T-cell (primary cell): Measurements from ENCODE around the gene ANO9. TPM values are rescaled to one million over a fixed set of nuclear protein-coding genes. Genes with fewer than 3 reads are reported as not detected.

Source experiments
- ATAC-seq, 4 experiments: fragments of 200-7000 bp in 3 of 4; fragments of 150-1000 bp in 1 of 4; cut with Tn5 transposase; replicated peaks in 1 of 4; 1 replicate in 3 of 4; 2 replicates in 1 of 4; pipeline ENCODE4 v1.10.0; 2021; ENCODE audit warnings: moderate library complexity in 3 of 4, mild to moderate bottlenecking in 2 of 4, moderate number of reproducible peaks in 1 of 4
- CTCF ChIA-PET, 2 donors: fragments of 300-600 bp; sonication (Branson Sonifier 250); formaldehyde crosslinking; loops; one replicate each; lab custom pipeline; 2022; ENCODE audit warnings: antibody characterized with exemption in 2 of 2; lab: Charles Lee
- POLR2A ChIA-PET, 2 donors: fragments of 300-600 bp; sonication (Branson Sonifier 250); formaldehyde crosslinking; loops; one replicate each; lab custom pipeline; 2022; ENCODE audit warnings: antibody characterized with exemption in 2 of 2; lab: Charles Lee
- DNase-seq, 35 experiments: peaks; one replicate each; pipeline versions ENCODE4 v3.0.0 to v3.0.0-alpha.2; 2013 to 2023
- H3K27ac ChIP-seq: one replicate; pipeline ENCODE4 v1.5.1; 2013; ENCODE audit warnings: low read length
- H3K27me3 ChIP-seq, 2 experiments: replicated peaks in 1 of 2; 1 replicate in 1 of 2; 2 replicates in 1 of 2; pipeline versions ENCODE4 v1.6.1 to v1.7.0; 2013; ENCODE audit warnings: low read length in 1 of 2, mixed read lengths in 1 of 2; ENCODE audit not compliant: control insufficient read depth in 2 of 2, insufficient read depth in 2 of 2; ENCODE audit errors: extremely low read depth in 1 of 2
- H3K36me3 ChIP-seq, 2 donors: 1 replicate in 1 of 2; 2 replicates in 1 of 2; pipeline versions ENCODE4 v1.6.1 to v1.7.0; 2013; ENCODE audit warnings: low read length in 1 of 2; ENCODE audit not compliant: control insufficient read depth in 2 of 2, insufficient read depth in 1 of 2; ENCODE audit errors: extremely low read depth in 1 of 2
- H3K4me1 ChIP-seq, 2 experiments: 1 replicate in 1 of 2; 2 replicates in 1 of 2; pipeline versions ENCODE4 v1.6.1 to v1.7.0; 2013; ENCODE audit warnings: low read length in 2 of 2, mixed read lengths in 1 of 2; ENCODE audit not compliant: insufficient read depth in 2 of 2, control insufficient read depth in 1 of 2; ENCODE audit errors: extremely low read depth in 1 of 2
- H3K4me3 ChIP-seq, 2 donors: 1 replicate in 1 of 2; 2 replicates in 1 of 2; pipeline versions ENCODE4 v1.5.1 to v1.7.0; 2013; ENCODE audit warnings: mild to moderate bottlenecking in 2 of 2, low read length in 1 of 2, moderate library complexity in 1 of 2; ENCODE audit not compliant: control insufficient read depth in 1 of 2; ENCODE audit errors: extremely low read depth in 1 of 2
- H3K9me3 ChIP-seq: 2 replicates; pipeline ENCODE4 v1.7.0; 2013
- H3K27ac Mint-ChIP-seq, 2 donors: one replicate each; pipeline ENCODE4 v1.8.0; 2020 to 2021; ENCODE audit warnings: mild to moderate bottlenecking in 2 of 2, mixed read lengths in 2 of 2
- H3K27me3 Mint-ChIP-seq, 2 donors: one replicate each; pipeline ENCODE4 v1.8.0; 2021 to 2022; ENCODE audit warnings: mixed read lengths in 2 of 2
- H3K36me3 Mint-ChIP-seq: one replicate; pipeline ENCODE4 v1.8.0; 2021; ENCODE audit warnings: mixed read lengths
- H3K4me1 Mint-ChIP-seq, 3 donors: one replicate each; pipeline ENCODE4 v1.8.0; 2020 to 2022; ENCODE audit warnings: mixed read lengths in 3 of 3, mild to moderate bottlenecking in 1 of 3
- H3K4me3 Mint-ChIP-seq, 3 donors: one replicate each; pipeline ENCODE4 v1.8.0; 2020 to 2022; ENCODE audit warnings: mild to moderate bottlenecking in 3 of 3, mixed read lengths in 3 of 3, moderate library complexity in 3 of 3
- H3K9me3 Mint-ChIP-seq, 3 donors: one replicate each; pipeline ENCODE4 v1.8.0; 2020 to 2022; ENCODE audit warnings: mixed read lengths in 3 of 3
- WGBS: methylation state at CpG from one replicate; pipeline ENCODE4 v1.1.5; 2013; ENCODE audit warnings: missing lambda C conversion rate; ENCODE audit not compliant: insufficient coverage; 5-methylcytosine and 5-hydroxymethylcytosine counted together
- total RNA-seq, 35 experiments: library from RNA in 6 of 35; stranded (reverse) in 6 of 35; fragments of 120-200 nt in 1 of 35; gene quantifications; one replicate each; pipeline versions ENCODE4 v1.2.1 to v1.2.4 and lab custom pipeline; 2013 to 2026

The ANO9 gene
- total RNA-seq, 5 donors from 2014 or later (not counting 1 experiment from before 2014, with no cell fraction given), result 103 to 128 (median 120) TPM

DNA sequence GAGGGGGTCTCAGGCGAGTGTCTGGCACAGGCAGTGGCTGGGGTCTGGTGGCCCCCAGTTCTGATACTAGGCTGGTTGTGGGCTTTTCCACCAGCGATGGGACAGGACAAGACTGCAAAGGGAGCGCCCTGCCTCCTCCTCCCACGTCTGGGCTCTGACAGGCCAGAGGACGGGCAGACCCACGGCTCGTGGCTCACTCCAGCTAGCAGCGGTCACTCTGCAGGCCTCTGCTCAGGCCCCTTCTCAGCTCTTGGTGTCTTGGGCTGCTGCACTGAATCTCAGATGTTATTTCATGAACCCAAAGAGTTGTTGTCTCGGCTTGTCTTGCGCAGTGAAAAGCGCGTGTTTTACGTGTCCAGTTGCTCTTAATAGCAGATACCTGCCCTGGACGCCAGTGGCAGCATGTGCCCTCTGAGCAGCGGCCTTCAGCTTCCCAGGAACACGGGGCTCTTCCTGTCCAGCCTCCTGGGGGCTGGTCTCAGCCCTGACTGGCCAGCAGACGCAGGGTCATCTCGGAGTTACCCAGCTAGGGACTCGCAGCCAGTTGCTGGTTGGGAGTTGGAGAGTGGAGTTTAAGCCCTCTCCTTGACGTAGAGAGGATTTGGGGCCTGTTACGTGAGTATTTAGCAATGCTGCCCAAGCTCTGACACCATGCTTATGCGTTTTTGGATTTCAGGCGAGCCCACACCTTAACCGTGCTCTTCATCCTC, 17.9 kb upstream of the ANO9 start:
- DNase-seq, result no peak
- WGBS, result 97% methylated on average over 24 of the region's 24 CpGs

GRCh38 chr11:457111-457760, 15.4 kb upstream of the ANO9 start:
- H3K27ac ChIP-seq, result peak overlapping the region; percentile 15
- POLR2A ChIA-PET, result interaction anchor here in 1 of 2 donors (0.6 kb wide), 1 partner anchor 17 kb away, joined by 6 read pairs; no protein-coding TSS in a partner anchor
- peak in 3 of 35 experiments; percentile 13 to 36 (median 25) for DNase-seq

More for the DNA sequence above, 17.9 kb upstream of the ANO9 start:
- ChIA-PET CTCF (no interaction called here), POLR2A (no interaction called here)
- no peak overlapping the region for H3K27ac ChIP-seq
- Mint-ChIP-seq H3K4me1 (peaks cover 24 to 30% (median 29%) of the 10 kb centered on the region in 3 donors), H3K27me3 (no peaks in the 10 kb centered on the region), H3K27ac (no peak overlapping the region), H3K4me3 (no peak overlapping the region), H3K9me3 (no peaks in the 10 kb centered on the region), H3K36me3 (peaks cover 4% of the 10 kb centered on the region)
- H3K4me3 ChIP-seq, result no peak overlapping the region
- H3K36me3 ChIP-seq, result peaks cover 8 to 13% of the 10 kb centered on the region in 2 donors
- H3K4me1 ChIP-seq, result peaks cover 6 to 29% of the 10 kb centered on the region in 2 experiments
- H3K9me3 ChIP-seq, result no peaks in the 10 kb centered on the region
- no peak for ATAC-seq
- H3K27me3 ChIP-seq, result no peaks in the 10 kb centered on the region

GRCh38 chr11:456533-456932, 14.7 kb upstream of the ANO9 start:
- peaks cover 12% of the 10 kb centered on the region for H3K36me3 Mint-ChIP-seq
- H3K4me3 ChIP-seq, result peak overlapping the region in 1 of 2 donors; percentile 39
- POLR2A ChIA-PET, result interaction anchor here in 1 of 2 donors (0.6 kb wide), 1 partner anchor 17 kb away, joined by 6 read pairs; no protein-coding TSS in a partner anchor

More at GRCh38 chr11:457111-457760, 15.4 kb upstream of the ANO9 start:
- Histone ChIP-seq H3K9me3 (no peaks in the 10 kb centered on the region), H3K36me3 (peaks cover 11 to 28% of the 10 kb centered on the region in 2 donors), H3K4me1 (peaks cover 6 to 29% of the 10 kb centered on the region in 2 experiments), H3K4me3 (peak overlapping the region in 1 of 2 donors; percentile 39), H3K27me3 (no peaks in the 10 kb centered on the region)
- peak; percentile 52 to 61 (median 61) for ATAC-seq
- Mint-ChIP-seq H3K9me3 (no peaks in the 10 kb centered on the region), H3K27me3 (no peaks in the 10 kb centered on the region), H3K27ac (peak overlapping the region; percentile 82 to 93), H3K4me3 (peak overlapping the region; percentile 32 to 78 (median 32)), H3K36me3 (peaks cover 12% of the 10 kb centered on the region), H3K4me1 (peaks cover 27 to 35% (median 32%) of the 10 kb centered on the region in 3 donors)
- WGBS, result 46% methylated on average over 9 of the region's 23 CpGs
- CTCF ChIA-PET, result no interaction called here

DNA sequence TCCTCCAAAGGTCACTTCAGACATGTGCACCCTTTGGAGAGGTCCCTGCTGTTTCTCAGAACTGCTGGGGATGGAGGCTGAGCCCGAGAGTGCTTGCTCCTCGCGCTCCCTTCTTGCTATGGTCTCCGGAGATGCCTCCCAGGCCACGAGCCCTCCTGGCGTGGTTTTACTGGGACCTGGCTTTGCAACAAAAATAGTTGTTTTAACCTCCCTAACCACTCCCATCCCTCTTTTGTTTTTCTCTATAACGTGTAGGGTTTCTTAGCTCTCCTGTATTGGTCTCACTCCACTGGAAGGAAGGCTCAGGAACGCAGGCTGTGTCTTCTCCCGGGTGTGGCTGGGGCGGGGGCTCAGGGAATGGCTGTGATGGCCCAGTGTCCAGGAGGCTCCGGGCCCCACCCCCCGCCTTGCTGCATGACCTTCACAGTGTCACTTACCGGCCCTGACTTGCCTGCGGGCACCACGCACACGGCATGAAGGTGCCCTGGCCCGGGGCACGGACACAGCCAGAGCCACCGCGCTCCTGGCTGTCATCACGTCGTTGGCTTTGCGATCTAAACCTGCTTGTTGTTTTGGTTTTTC, 13.8 kb upstream of the ANO9 start:
- Histone ChIP-seq H3K36me3 (peaks cover 9 to 20% of the 10 kb centered on the region in 2 donors), H3K27me3 (no peaks in the 10 kb centered on the region), H3K27ac (peak overlapping the region; percentile 15), H3K4me1 (peaks cover 11 to 41% of the 10 kb centered on the region in 2 experiments), H3K9me3 (no peaks in the 10 kb centered on the region), H3K4me3 (no peak overlapping the region)
- Mint-ChIP-seq H3K36me3 (peaks cover 12% of the 10 kb centered on the region), H3K4me1 (peaks cover 36 to 44% (median 41%) of the 10 kb centered on the region in 3 donors), H3K4me3 (no peak overlapping the region), H3K27ac (peak overlapping the region; percentile 23 to 82), H3K27me3 (no peaks in the 10 kb centered on the region), H3K9me3 (no peaks in the 10 kb centered on the region)
- POLR2A ChIA-PET, result interaction anchor here in 1 of 2 donors (0.7 kb wide), 1 partner anchor 100 kb away, joined by 4 read pairs; no protein-coding TSS in a partner anchor
- 92% methylated on average over 11 of the region's 23 CpGs for WGBS
- ATAC-seq (no peak), DNase-seq (no peak)
- CTCF ChIA-PET, result interaction anchor here in 1 of 2 donors (0.7 kb wide), 2 partner anchors 57 to 185 kb away, joined by 3 to 4 read pairs; no protein-coding TSS in a partner anchor

More at GRCh38 chr11:456533-456932, 14.7 kb upstream of the ANO9 start:
- H3K27ac ChIP-seq, result peak overlapping the region; percentile 15
- no peaks in the 10 kb centered on the region for H3K27me3 ChIP-seq
- DNase-seq (peak in 28 of 35 experiments; percentile 20 to 69 (median 42)), ATAC-seq (peak; percentile 73 to 93 (median 88))
- Mint-ChIP-seq H3K9me3 (no peaks in the 10 kb centered on the region), H3K4me3 (peak overlapping the region; percentile 32 to 78 (median 32)), H3K27me3 (no peaks in the 10 kb centered on the region), H3K27ac (peak overlapping the region; percentile 82 to 93), H3K4me1 (peaks cover 29 to 37% (median 34%) of the 10 kb centered on the region in 3 donors)
- H3K4me1 ChIP-seq, result peaks cover 6 to 32% of the 10 kb centered on the region in 2 experiments
- H3K36me3 ChIP-seq, result peaks cover 9 to 26% of the 10 kb centered on the region in 2 donors
- WGBS, result 18% methylated on average over 6 of the region's 7 CpGs
- H3K9me3 ChIP-seq, result no peaks in the 10 kb centered on the region
- CTCF ChIA-PET, result no interaction called here

GRCh38 chr11:454801-455565, 13.2 kb upstream of the ANO9 start:
- H3K36me3 Mint-ChIP-seq, result peaks cover 12% of the 10 kb centered on the region
- POLR2A ChIA-PET, result interaction anchor here in 1 of 2 donors (0.7 kb wide), 1 partner anchor 99 kb away, joined by 4 read pairs; no protein-coding TSS in a partner anchor
- no peak overlapping the region for H3K4me3 Mint-ChIP-seq
- Histone ChIP-seq H3K27ac (no peak overlapping the region), H3K27me3 (no peaks in the 10 kb centered on the region), H3K36me3 (peaks cover 7 to 15% of the 10 kb centered on the region in 2 donors), H3K4me3 (no peak overlapping the region), H3K9me3 (no peaks in the 10 kb centered on the region), H3K4me1 (peaks cover 11 to 41% of the 10 kb centered on the region in 2 experiments)
- 88% methylated on average over 14 of the region's 14 CpGs for WGBS
- H3K4me1 Mint-ChIP-seq, result peaks cover 37 to 44% (median 43%) of the 10 kb centered on the region in 3 donors
- DNase-seq (no peak), ATAC-seq (no peak)
- H3K9me3 Mint-ChIP-seq, result no peaks in the 10 kb centered on the region
- no peaks in the 10 kb centered on the region for H3K27me3 Mint-ChIP-seq
- CTCF ChIA-PET, result interaction anchor here in 1 of 2 donors (0.7 kb wide), 1 partner anchor 184 kb away, joined by 4 read pairs; no protein-coding TSS in a partner anchor
- H3K27ac Mint-ChIP-seq, result peak overlapping the region; percentile 34 to 52
